ENCODE data around the gene MARCO. TPM values are rescaled to one million over a fixed set of nuclear protein-coding genes. Genes with fewer than 3 reads are reported as not detected.

MARCO gene
- total RNA-seq, 1 experiment from 2014 or later, result not detected

- Histone ChIP-seq H3F3A (ENCODE audit: insufficient read depth, low read depth) (no peaks in the 10 kb centered on the region), H2AFZ (no peak overlapping the region), H3K4me2 (no peak overlapping the region), H3K27me3 (ENCODE audit: insufficient read depth, low read depth) (no peaks in the 10 kb centered on the region), H4K20me1 (ENCODE audit: insufficient read depth) (no peaks in the 10 kb centered on the region), H3K9me3 (ENCODE audit: insufficient read depth, low read depth) (no peaks in the 10 kb centered on the region), H3K4me1 (replicated peaks; ENCODE audit: insufficient read depth) (no peaks in the 10 kb centered on the region), H3K79me2 (ENCODE audit: low read depth) (no peaks in the 10 kb centered on the region), H3K27ac (no peak overlapping the region), H3K9me2 (ENCODE audit: insufficient read depth) (no peaks in the 10 kb centered on the region), H3K4me3 (no peak overlapping the region), H3K36me3 (ENCODE audit: low read depth) (no peaks in the 10 kb centered on the region)
- BruUV-seq (replicated peaks), result no TSS peak
- CTCF ChIA-PET, result no interaction called here
- POLR2A ChIA-PET (ENCODE audit: unreplicated experiment), result no interaction called here
- intact Hi-C loops (cut with micrococcal nuclease; ENCODE audit: unreplicated experiment), result no loop called here
- no peak for DNase-seq
- TF ChIP-seq CTCF (conservative IDR thresholded peaks at IDR 0.05), result no peak
- no peak for TF ChIP-seq EZH2 (IDR thresholded peaks at IDR 0.05; ENCODE audit: low read depth)
These were observed 81.5 kb downstream of the MARCO start for GRCh38 chr2:119023534-119023933.

- intact Hi-C loops (cut with micrococcal nuclease; ENCODE audit: unreplicated experiment), result no loop called here
- Histone ChIP-seq H3K27me3 (ENCODE audit: insufficient read depth, low read depth) (no peaks in the 10 kb centered on the region), H3K4me1 (replicated peaks; ENCODE audit: insufficient read depth) (no peaks in the 10 kb centered on the region), H3K9me2 (ENCODE audit: insufficient read depth) (no peaks in the 10 kb centered on the region), H2AFZ (no peak overlapping the region), H3K9me3 (ENCODE audit: insufficient read depth, low read depth) (no peaks in the 10 kb centered on the region), H3K4me2 (no peak overlapping the region), H4K20me1 (ENCODE audit: insufficient read depth) (no peaks in the 10 kb centered on the region), H3K36me3 (ENCODE audit: low read depth) (no peaks in the 10 kb centered on the region), H3F3A (ENCODE audit: insufficient read depth, low read depth) (no peaks in the 10 kb centered on the region), H3K27ac (no peak overlapping the region), H3K79me2 (ENCODE audit: low read depth) (no peaks in the 10 kb centered on the region), H3K4me3 (no peak overlapping the region)
- TF ChIP-seq CTCF (conservative IDR thresholded peaks at IDR 0.05) (no peak), EZH2 (IDR thresholded peaks at IDR 0.05; ENCODE audit: low read depth) (no peak)
- ChIA-PET POLR2A (ENCODE audit: unreplicated experiment) (no interaction called here), CTCF (no interaction called here)
- DNase-seq, result no peak
- no TSS peak for BruUV-seq (replicated peaks)
These were observed 82.2 kb downstream of the MARCO start for GRCh38 chr2:119024152-119024551.

GRCh38 chr2:119024568-119024967 is 82.6 kb downstream of the MARCO start:
- POLR2A ChIA-PET (ENCODE audit: unreplicated experiment), result no interaction called here
- Histone ChIP-seq H3K27ac (no peak overlapping the region), H3K79me2 (ENCODE audit: low read depth) (no peaks in the 10 kb centered on the region), H3K4me1 (replicated peaks; ENCODE audit: insufficient read depth) (no peaks in the 10 kb centered on the region), H3K27me3 (ENCODE audit: insufficient read depth, low read depth) (no peaks in the 10 kb centered on the region), H3K4me3 (no peak overlapping the region), H3K9me2 (ENCODE audit: insufficient read depth) (no peaks in the 10 kb centered on the region), H3K36me3 (ENCODE audit: low read depth) (no peaks in the 10 kb centered on the region), H3K4me2 (no peak overlapping the region), H3F3A (ENCODE audit: insufficient read depth, low read depth) (no peaks in the 10 kb centered on the region), H2AFZ (no peak overlapping the region), H3K9me3 (ENCODE audit: insufficient read depth, low read depth) (no peaks in the 10 kb centered on the region), H4K20me1 (ENCODE audit: insufficient read depth) (no peaks in the 10 kb centered on the region)
- CTCF ChIA-PET, result no interaction called here
- intact Hi-C loops (cut with micrococcal nuclease; ENCODE audit: unreplicated experiment), result no loop called here
- BruUV-seq (replicated peaks), result no TSS peak
- TF ChIP-seq EZH2 (IDR thresholded peaks at IDR 0.05; ENCODE audit: low read depth) (no peak), CTCF (conservative IDR thresholded peaks at IDR 0.05) (no peak)
- DNase-seq, result no peak

Data from PC-9 (cell line).